C4-2B (cell line): ENCODE measurements around the gene PALS2.

Experiments used
- ZFX ChIP-seq: fragments of 450-650 bp; IDR thresholded peaks from 2 replicates; pipeline ENCODE4 v1.6.1; 2017
- TF ChIP-seq, protein P1 (sequence below): fragments of 450-650 bp; conservative IDR thresholded peaks from 2 replicates; pipeline ENCODE4 v1.5.1; 2017; ENCODE audit warnings: mild to moderate bottlenecking

DNA sequence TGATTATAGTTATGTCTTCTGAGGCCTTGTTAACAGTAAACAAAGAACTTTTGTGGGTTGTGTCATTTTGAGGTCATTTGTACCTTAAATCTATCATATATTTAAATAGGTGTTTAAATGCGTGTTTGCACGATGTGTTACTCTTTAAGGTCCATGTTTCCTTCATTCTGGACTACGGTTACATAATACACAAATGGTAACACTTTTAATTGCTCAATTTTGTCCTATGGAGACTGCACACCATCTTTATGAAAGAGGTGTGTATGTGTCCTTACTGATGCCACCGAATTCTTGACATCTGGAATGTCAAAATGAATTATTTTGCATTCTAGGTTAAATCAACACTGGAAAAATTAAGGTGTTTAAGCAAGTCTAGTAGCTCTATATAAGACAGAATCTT is 1.7 kb downstream of the PALS2 start:
- TF ChIP-seq, protein P1, sequence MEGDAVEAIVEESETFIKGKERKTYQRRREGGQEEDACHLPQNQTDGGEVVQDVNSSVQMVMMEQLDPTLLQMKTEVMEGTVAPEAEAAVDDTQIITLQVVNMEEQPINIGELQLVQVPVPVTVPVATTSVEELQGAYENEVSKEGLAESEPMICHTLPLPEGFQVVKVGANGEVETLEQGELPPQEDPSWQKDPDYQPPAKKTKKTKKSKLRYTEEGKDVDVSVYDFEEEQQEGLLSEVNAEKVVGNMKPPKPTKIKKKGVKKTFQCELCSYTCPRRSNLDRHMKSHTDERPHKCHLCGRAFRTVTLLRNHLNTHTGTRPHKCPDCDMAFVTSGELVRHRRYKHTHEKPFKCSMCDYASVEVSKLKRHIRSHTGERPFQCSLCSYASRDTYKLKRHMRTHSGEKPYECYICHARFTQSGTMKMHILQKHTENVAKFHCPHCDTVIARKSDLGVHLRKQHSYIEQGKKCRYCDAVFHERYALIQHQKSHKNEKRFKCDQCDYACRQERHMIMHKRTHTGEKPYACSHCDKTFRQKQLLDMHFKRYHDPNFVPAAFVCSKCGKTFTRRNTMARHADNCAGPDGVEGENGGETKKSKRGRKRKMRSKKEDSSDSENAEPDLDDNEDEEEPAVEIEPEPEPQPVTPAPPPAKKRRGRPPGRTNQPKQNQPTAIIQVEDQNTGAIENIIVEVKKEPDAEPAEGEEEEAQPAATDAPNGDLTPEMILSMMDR: no peak
- TF ChIP-seq ZFX: no peak
